WTC11 (cell line): ENCODE data around the gene KIF26A.

ENCODE experiments used
- AFF4 ChIP-seq: sonication (generic); formaldehyde crosslinking; IDR thresholded peaks from 2 replicates; pipeline ENCODE4 v1.8.1; 2023; ENCODE audit warnings: mild to moderate bottlenecking, missing genetic modification reagents, borderline replicate concordance
- ATF2 ChIP-seq: sonication (generic); formaldehyde crosslinking; IDR thresholded peaks from 2 replicates; pipeline ENCODE4 v1.8.1; 2022; ENCODE audit warnings: low read depth, missing genetic modification reagents, borderline replicate concordance
- CTCF ChIP-seq: fragments of 200-600 bp; IDR thresholded peaks from 2 replicates; pipeline ENCODE4 v1.8.0; 2022; ENCODE audit warnings: antibody characterized with exemption
- ESRRA ChIP-seq: sonication (generic); formaldehyde crosslinking; IDR thresholded peaks from 2 replicates; pipeline ENCODE4 v1.8.1; 2022; ENCODE audit warnings: mild to moderate bottlenecking, missing genetic modification reagents, borderline replicate concordance
- JUN ChIP-seq: sonication (generic); formaldehyde crosslinking; IDR thresholded peaks from 2 replicates; pipeline ENCODE4 v1.8.0; 2023; ENCODE audit warnings: mild to moderate bottlenecking, missing genetic modification reagents
- MLX ChIP-seq: sonication (generic); formaldehyde crosslinking; IDR thresholded peaks from 2 replicates; pipeline ENCODE4 v1.8.1; 2023; ENCODE audit warnings: mild to moderate bottlenecking, missing genetic modification reagents, moderate library complexity
- TEAD4 ChIP-seq: sonication (generic); formaldehyde crosslinking; IDR thresholded peaks from 2 replicates; pipeline ENCODE4 v1.8.0; 2022; ENCODE audit warnings: mild to moderate bottlenecking, missing genetic modification reagents
- TP53 ChIP-seq: sonication (generic); formaldehyde crosslinking; IDR thresholded peaks from 2 replicates; pipeline ENCODE4 v1.8.1; 2023; ENCODE audit warnings: mild to moderate bottlenecking, missing genetic modification reagents
- USF1 ChIP-seq: sonication (generic); formaldehyde crosslinking; IDR thresholded peaks from 2 replicates; pipeline ENCODE4 v1.8.0; 2022; ENCODE audit warnings: mild to moderate bottlenecking, missing genetic modification reagents
- ZSCAN18 ChIP-seq: fragments of 250-450 bp; sonication (Bioruptor Pico); IDR thresholded peaks from 2 replicates; pipeline ENCODE4 v2.1.2; 2022; ENCODE audit warnings: mild to moderate bottlenecking, moderate library complexity
- TF ChIP-seq, protein P1 (sequence below): sonication (generic); formaldehyde crosslinking; IDR thresholded peaks from 2 replicates; pipeline ENCODE4 v1.8.1; 2023; ENCODE audit warnings: mild to moderate bottlenecking, missing genetic modification reagents
- TF ChIP-seq, protein P2 (sequence below): sonication (generic); formaldehyde crosslinking; IDR thresholded peaks from 2 replicates; pipeline ENCODE4 v1.8.0; 2022; ENCODE audit warnings: mild to moderate bottlenecking, missing genetic modification reagents
- TF ChIP-seq, protein P3 (sequence below): sonication (generic); formaldehyde crosslinking; IDR thresholded peaks from 2 replicates; pipeline ENCODE4 v1.8.0; 2022; ENCODE audit warnings: mild to moderate bottlenecking, missing genetic modification reagents

DNA sequence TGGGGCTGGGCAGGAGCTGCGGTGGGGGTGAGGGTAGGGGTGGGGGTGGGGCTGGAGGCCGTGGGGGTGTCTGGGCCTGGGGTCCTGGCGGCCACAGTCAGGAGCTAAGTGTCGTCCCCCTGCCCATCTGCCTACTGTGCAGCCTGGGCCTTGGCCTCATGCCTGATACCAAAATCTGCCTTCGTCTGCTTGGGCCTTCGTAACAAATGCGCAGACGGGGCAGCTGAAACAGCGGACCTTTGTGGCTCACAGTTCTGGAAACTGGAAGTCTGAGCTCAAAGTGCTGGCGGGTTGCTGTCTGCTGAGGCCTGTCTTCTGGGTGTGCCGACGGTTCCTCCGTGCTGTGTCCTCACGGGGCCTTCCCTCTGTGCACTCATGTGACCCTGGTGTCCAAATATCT, 61.7 kb downstream of the KIF26A start:
- TF ChIP-seq USF1 (CRISPR knock-in tag) (no peak), ESRRA (CRISPR knock-in tag) (no peak), TP53 (no peak), JUN (CRISPR knock-in tag) (no peak), CTCF (no peak), MLX (no peak), ZSCAN18 (no peak), ATF2 (CRISPR knock-in tag) (no peak), AFF4 (CRISPR knock-in tag) (no peak), TEAD4 (CRISPR knock-in tag) (no peak)
- TF ChIP-seq, protein P1, sequence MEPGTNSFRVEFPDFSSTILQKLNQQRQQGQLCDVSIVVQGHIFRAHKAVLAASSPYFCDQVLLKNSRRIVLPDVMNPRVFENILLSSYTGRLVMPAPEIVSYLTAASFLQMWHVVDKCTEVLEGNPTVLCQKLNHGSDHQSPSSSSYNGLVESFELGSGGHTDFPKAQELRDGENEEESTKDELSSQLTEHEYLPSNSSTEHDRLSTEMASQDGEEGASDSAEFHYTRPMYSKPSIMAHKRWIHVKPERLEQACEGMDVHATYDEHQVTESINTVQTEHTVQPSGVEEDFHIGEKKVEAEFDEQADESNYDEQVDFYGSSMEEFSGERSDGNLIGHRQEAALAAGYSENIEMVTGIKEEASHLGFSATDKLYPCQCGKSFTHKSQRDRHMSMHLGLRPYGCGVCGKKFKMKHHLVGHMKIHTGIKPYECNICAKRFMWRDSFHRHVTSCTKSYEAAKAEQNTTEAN = no peak
- TF ChIP-seq, protein P2, sequence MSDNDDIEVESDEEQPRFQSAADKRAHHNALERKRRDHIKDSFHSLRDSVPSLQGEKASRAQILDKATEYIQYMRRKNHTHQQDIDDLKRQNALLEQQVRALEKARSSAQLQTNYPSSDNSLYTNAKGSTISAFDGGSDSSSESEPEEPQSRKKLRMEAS (CRISPR knock-in tag) = no peak
- TF ChIP-seq, protein P3, sequence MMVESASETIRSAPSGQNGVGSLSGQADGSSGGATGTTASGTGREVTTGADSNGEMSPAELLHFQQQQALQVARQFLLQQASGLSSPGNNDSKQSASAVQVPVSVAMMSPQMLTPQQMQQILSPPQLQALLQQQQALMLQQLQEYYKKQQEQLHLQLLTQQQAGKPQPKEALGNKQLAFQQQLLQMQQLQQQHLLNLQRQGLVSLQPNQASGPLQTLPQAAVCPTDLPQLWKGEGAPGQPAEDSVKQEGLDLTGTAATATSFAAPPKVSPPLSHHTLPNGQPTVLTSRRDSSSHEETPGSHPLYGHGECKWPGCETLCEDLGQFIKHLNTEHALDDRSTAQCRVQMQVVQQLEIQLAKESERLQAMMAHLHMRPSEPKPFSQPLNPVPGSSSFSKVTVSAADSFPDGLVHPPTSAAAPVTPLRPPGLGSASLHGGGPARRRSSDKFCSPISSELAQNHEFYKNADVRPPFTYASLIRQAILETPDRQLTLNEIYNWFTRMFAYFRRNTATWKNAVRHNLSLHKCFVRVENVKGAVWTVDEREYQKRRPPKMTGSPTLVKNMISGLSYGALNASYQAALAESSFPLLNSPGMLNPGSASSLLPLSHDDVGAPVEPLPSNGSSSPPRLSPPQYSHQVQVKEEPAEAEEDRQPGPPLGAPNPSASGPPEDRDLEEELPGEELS (CRISPR knock-in tag) = no peak
